Heart right ventricle (tissue), 16 donors: ENCODE data around the gene HOXA13. TPM values are rescaled to one million over a fixed set of nuclear protein-coding genes. Genes with fewer than 3 reads are reported as not detected.

Experiments used
- ATAC-seq, 8 donors: fragments of 200-7000 bp; cut with Tn5 transposase; one replicate each; pipeline ENCODE4 v1.9.1; 2020; ENCODE audit warnings: mild to moderate bottlenecking in 8 of 8, moderate library complexity in 8 of 8, moderate number of reproducible peaks in 1 of 8
- DNase-seq, 2 donors: peaks; one replicate each; pipeline ENCODE4 v3.0.0-alpha.2; 2020
- H3K27ac ChIP-seq, 10 donors: fragments of 200-600 bp; sonication (generic) in 2 of 10; one replicate each; pipeline versions ENCODE4 v1.5.0 to v1.8.0; 2020 to 2022; ENCODE audit warnings: mild to moderate bottlenecking in 3 of 10
- H3K27me3 ChIP-seq, 7 donors: fragments of 200-600 bp; one replicate each; pipeline ENCODE4 v1.8.0; 2021 to 2022; ENCODE audit warnings: mild to moderate bottlenecking in 2 of 7
- H3K36me3 ChIP-seq, 9 donors: fragments of 200-600 bp; sonication (generic) in 1 of 9; one replicate each; pipeline versions ENCODE4 v1.5.0 to v1.8.0; 2020 to 2022; ENCODE audit warnings: mild to moderate bottlenecking in 2 of 9
- H3K4me1 ChIP-seq, 9 donors: fragments of 200-600 bp; sonication (generic) in 1 of 9; one replicate each; pipeline versions ENCODE4 v1.5.0 to v1.8.0; 2020 to 2022; ENCODE audit warnings: mild to moderate bottlenecking in 4 of 9
- H3K4me3 ChIP-seq, 10 donors: fragments of 200-600 bp; sonication (generic) in 2 of 10; one replicate each; pipeline versions ENCODE4 v1.5.0 to v1.8.0; 2020 to 2022; ENCODE audit warnings: mild to moderate bottlenecking in 7 of 10, moderate library complexity in 2 of 10
- H3K9me3 ChIP-seq, 11 donors: fragments of 200-600 bp in 10 of 11; sonication (generic) in 2 of 11; one replicate each; pipeline versions ENCODE4 v1.5.0 to v1.8.0; 2013 to 2022; ENCODE audit warnings: mild to moderate bottlenecking in 2 of 11, control low read depth in 1 of 11, moderate library complexity in 1 of 11
- WGBS, 2 donors: extraction: QIAGEN DNeasy Blood & Tissue Kit; methylation state at CpG; one replicate each; pipeline ENCODE4 v1.1.7; 2013; ENCODE audit warnings: inconsistent platforms in 1 of 2; 5-methylcytosine and 5-hydroxymethylcytosine counted together
- intact Hi-C, 10 donors: fragments of 100-400 bp; cut with DNase I; formaldehyde crosslinking; loops; one replicate each; pipeline versions ENCODE4 v1.11.1 to v1.14.2; 2022
- polyA plus RNA-seq, 2 donors: library from polyadenylated mRNA; stranded (reverse); fragments of 200-250 nt; gene quantifications; one replicate each; pipeline ENCODE4 v1.2.3, GENCODE V29; 2013
- total RNA-seq, 10 donors: library from RNA; stranded (reverse); fragmentation: NEBNext Ultra II Directional in 3 of 10; extraction: Animal tissue kit (Norgen Biotek cat#: 25700) in 3 of 10; gene quantifications; one replicate each; pipeline versions ENCODE4 v1.2.1 to v1.2.4, GENCODE V29; 2021 to 2023
- TF ChIP-seq, protein P1 (sequence below), 9 donors: fragments of 200-600 bp; sonication (generic) in 2 of 9; IDR thresholded peaks; one replicate each; pipeline versions ENCODE4 v1.5.0 to v1.8.0; 2021 to 2022; ENCODE audit warnings: antibody characterized with exemption in 9 of 9, mild to moderate bottlenecking in 5 of 9, moderate library complexity in 1 of 9
- donor health status: Arrhythmogenic right ventricular cardiomyopathy.
- donor health status: ischemic (EF 13 %, LVEDD 7.1; RV severe dilation, severe dysfunction).
- donor health status: healthy with polysubstance abuse.
- donor health status: DM: no; HTN: yes; CAD: no.
- donor health status: DM: no; HTN: no; CAD: no.
- donor health status: ischemic (EF 25% LVEDD 6.9; RV normal size, moderate dysfunction).
- donor health status: ischemic (EF 25% LVEDD 5.7; RV mildly dilated, moderate dysfunction).
- donor health status: healthy.
- donor health status: DM: yes; HTN: yes; CAD: no.
- donor health status: Ischemic cardiomyopathy.
- donor health status: ischemic (EF 35%, LVEDD 5.7; RV mildly dilated, moderate dysfunction).
- donor health status: nonischemic (EF 11% LVEDD 7.7; RV severe dilation, severe dysfunction).
- donor health status: DM: yes; HTN: yes; CAD: no.
- donor health status: PGD.
- donor health status: ischemic (EF 29% LVEDD 5.4; RV normal size, mild dysfunction).
- donor health status: nonischemic (EF 23%, LVEDD 6.1; RV moderate dilation, normal function).

HOXA13 gene
- total and polyA plus RNA-seq, 12 donors = not detected

DNA sequence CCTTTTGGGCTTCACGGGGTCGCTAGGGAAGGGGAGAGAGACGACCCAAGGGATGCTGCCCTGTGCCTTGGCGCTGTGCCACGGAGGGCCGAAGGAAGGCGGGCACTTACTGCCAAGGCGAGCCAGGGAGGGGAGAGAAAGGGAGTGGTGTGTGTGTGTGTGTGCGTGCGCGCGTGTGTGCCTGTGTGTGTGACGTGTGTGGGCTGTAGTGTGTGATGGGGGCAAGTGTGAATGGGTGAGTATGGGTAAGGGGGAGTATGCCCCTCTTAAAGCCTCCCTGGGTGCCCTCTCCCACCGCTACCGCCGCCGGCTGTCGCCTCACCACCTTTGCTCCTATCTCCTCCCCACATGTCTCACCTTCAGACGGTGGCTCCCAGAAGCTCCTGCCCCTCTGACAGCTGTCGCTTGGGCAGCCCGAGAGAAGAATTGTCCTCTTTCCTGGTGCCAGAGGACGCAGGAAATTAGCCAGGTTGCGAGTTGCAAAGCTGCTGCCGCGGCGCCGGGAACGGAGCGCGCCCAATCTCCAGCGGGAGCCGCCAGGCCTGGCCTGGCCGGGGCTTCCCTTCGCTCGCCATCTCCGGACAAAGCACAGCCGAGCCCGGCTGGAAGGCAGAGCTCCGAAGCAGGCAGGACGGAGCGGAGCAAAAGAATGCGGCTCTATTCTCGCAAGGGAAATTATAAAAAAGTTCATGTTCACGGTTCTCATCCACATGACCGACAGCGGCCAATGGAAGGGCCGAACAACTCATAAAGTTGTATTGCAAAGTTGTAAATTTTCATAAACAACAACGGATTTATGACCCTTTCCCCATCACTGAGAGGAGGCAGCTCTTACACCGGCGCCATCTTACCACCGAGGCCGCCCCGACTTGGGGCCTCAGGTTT lies 47.7 kb downstream of the HOXA13 start, which contains the start of gene HOXA3:
Gene HOXA3 (minus strand): TSS at position 653 of the 885 bp plus-strand sequence. CDS start 41,943 bp downstream, outside the sequence.
- intact Hi-C loops = loop anchor here in 4 of 10 donors (10.0 kb wide), 4 partner anchors 297 to 1297 kb away; no protein-coding TSS in a partner anchor
- 5% methylated on average over 53 of the region's 53 CpGs for WGBS, 2 donors
- Histone ChIP-seq H3K27me3 (peaks cover 75 to 100% (median 100%) of the 10 kb centered on the region in 7 donors), H3K4me3 (peak within 1 kb of the TSS in 1 of 10 donors; percentile 41), H3K36me3 (peaks cover 0 to 8% (median 0%) of the 10 kb centered on the region in 9 donors), H3K4me1 (peaks cover 0 to 70% (median 39%) of the 10 kb centered on the region in 9 donors), H3K9me3 (no peaks in the 10 kb centered on the region), H3K27ac (no peak within 1 kb of the TSS)
- no peak for ATAC-seq
- TF ChIP-seq, protein P1, sequence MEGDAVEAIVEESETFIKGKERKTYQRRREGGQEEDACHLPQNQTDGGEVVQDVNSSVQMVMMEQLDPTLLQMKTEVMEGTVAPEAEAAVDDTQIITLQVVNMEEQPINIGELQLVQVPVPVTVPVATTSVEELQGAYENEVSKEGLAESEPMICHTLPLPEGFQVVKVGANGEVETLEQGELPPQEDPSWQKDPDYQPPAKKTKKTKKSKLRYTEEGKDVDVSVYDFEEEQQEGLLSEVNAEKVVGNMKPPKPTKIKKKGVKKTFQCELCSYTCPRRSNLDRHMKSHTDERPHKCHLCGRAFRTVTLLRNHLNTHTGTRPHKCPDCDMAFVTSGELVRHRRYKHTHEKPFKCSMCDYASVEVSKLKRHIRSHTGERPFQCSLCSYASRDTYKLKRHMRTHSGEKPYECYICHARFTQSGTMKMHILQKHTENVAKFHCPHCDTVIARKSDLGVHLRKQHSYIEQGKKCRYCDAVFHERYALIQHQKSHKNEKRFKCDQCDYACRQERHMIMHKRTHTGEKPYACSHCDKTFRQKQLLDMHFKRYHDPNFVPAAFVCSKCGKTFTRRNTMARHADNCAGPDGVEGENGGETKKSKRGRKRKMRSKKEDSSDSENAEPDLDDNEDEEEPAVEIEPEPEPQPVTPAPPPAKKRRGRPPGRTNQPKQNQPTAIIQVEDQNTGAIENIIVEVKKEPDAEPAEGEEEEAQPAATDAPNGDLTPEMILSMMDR (IDR thresholded peaks at IDR 0.05) = no peak
- DNase-seq = no peak

DNA sequence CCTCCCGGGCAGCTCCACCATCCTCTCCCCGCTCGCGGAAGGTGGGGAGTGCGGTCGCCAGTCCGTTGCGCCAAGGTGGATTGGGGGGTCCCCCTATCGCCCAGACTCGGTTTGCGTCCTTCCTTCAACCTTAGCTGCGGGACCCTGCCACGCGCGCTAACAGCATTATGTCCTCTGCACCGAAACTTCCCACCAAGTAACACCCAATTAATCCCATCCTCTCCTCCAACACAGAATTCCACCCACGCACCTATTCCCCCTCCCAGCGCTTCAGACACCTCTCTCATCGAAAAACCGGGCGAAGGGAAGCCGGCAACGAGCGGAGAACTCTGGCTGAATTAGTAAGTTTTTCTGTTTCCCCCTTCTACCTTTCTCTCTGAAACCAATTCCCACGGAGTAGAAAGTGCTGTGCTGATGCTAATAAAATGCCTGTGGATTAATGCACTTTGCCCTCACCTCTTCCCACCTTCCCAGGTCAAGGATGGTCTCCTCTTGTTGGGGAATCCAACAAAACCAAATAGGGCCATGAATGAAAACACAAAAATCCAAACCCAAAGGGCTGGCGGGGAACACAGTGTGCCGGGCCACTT lies 48.5 kb downstream of the HOXA13 start:
- 1 to 6% methylated on average over 27 of the region's 27 CpGs for WGBS, 2 donors
- TF ChIP-seq, protein P1 (IDR thresholded peaks at IDR 0.05) = no peak
- peaks cover 0 to 65% (median 37%) of the 10 kb centered on the region in 9 donors for H3K4me1 ChIP-seq
- H3K27ac ChIP-seq = no peak overlapping the region
- peaks cover 68 to 100% (median 100%) of the 10 kb centered on the region in 7 donors for H3K27me3 ChIP-seq
- peak overlapping the region in 9 of 10 donors; percentile 16 to 47 (median 30) for H3K4me3 ChIP-seq
- intact Hi-C loops = loop anchor here in 4 of 10 donors (10.0 kb wide), 4 partner anchors 297 to 1297 kb away; no protein-coding TSS in a partner anchor
- ATAC-seq (no peak), DNase-seq (no peak)
- peaks cover 0 to 5% (median 0%) of the 10 kb centered on the region in 9 donors for H3K36me3 ChIP-seq
- H3K9me3 ChIP-seq = no peaks in the 10 kb centered on the region

DNA sequence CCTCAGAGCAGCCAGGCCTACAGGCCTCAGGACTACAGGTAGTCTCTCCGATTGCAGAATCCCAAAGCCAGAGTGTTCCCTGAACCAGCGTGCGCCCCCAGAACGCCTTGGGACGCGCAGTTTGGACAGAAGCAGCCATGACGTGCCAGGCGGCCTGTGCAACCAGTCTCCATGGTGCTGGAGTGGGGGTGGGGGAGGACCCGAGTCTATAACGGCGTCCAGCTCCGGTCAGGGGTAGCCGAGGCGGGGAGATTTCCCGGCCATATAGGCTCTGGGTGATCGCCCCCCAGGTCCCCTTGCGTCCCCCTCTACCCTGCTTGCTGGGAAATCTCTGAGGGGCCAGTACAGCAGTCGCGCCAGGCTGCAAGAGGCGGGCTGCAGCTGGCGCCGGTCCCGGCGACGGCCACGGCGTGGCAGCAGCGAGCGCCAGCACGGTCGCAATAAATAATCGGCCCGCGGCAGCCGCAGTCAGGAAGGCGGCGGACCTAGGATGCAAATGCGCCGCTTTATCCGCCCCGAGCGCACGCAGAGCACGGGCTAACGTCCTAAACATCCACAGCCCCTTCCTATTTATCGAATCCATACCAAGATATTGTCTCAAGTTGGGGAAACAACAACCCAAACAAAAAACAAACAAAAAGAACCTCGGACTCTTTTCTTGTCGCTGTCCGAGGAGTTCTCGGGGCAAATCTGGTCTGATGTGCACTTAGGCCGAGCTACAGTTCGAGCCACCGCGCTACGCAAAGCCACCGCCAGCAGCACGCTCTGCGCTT lies 49.1 kb downstream of the HOXA13 start:
- Histone ChIP-seq H3K4me1 (peaks cover 0 to 58% (median 31%) of the 10 kb centered on the region in 9 donors), H3K9me3 (no peaks in the 10 kb centered on the region), H3K4me3 (peak overlapping the region in 9 of 10 donors; percentile 16 to 47 (median 30)), H3K36me3 (no peaks in the 10 kb centered on the region), H3K27ac (no peak overlapping the region), H3K27me3 (peaks cover 63 to 100% (median 100%) of the 10 kb centered on the region in 7 donors)
- ATAC-seq (peak; percentile 62 to 85 (median 78)), DNase-seq (peak in 1 of 2 donors; percentile 66)
- 1 to 2% methylated on average over 58 of the region's 58 CpGs for WGBS, 2 donors
- intact Hi-C loops = loop anchor here in 4 of 10 donors (10.0 kb wide), 4 partner anchors 296 to 1296 kb away; no protein-coding TSS in a partner anchor
- TF ChIP-seq, protein P1 (IDR thresholded peaks at IDR 0.05) = peak; percentile 60 to 87 (median 80)
